ENCODE measurements around the gene PI4KA. TPM values are rescaled to one million over a fixed set of nuclear protein-coding genes. Genes with fewer than 3 reads are reported as not detected.

PI4KA gene
- total RNA-seq, 2 donors from 2014 or later, result 46.7 to 55.1 TPM

- Histone ChIP-seq H3K27ac (peak overlapping the region; percentile 83 to 86), H3K27me3 (no peaks in the 10 kb centered on the region), H3K36me3 (no peaks in the 10 kb centered on the region), H3K9me3 (no peaks in the 10 kb centered on the region), H3K4me1 (peaks cover 0 to 44% of the 10 kb centered on the region in 2 donors), H3K4me3 (peak overlapping the region; percentile 69 to 90)
- TF ChIP-seq, protein P1, sequence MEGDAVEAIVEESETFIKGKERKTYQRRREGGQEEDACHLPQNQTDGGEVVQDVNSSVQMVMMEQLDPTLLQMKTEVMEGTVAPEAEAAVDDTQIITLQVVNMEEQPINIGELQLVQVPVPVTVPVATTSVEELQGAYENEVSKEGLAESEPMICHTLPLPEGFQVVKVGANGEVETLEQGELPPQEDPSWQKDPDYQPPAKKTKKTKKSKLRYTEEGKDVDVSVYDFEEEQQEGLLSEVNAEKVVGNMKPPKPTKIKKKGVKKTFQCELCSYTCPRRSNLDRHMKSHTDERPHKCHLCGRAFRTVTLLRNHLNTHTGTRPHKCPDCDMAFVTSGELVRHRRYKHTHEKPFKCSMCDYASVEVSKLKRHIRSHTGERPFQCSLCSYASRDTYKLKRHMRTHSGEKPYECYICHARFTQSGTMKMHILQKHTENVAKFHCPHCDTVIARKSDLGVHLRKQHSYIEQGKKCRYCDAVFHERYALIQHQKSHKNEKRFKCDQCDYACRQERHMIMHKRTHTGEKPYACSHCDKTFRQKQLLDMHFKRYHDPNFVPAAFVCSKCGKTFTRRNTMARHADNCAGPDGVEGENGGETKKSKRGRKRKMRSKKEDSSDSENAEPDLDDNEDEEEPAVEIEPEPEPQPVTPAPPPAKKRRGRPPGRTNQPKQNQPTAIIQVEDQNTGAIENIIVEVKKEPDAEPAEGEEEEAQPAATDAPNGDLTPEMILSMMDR (IDR thresholded peaks at IDR 0.05), result no peak
- no peak for DNase-seq (ENCODE audit: low spot score)
These were observed 1.0 kb upstream of the PI4KA start for GRCh38 chr22:20859615-20860014.

DNA sequence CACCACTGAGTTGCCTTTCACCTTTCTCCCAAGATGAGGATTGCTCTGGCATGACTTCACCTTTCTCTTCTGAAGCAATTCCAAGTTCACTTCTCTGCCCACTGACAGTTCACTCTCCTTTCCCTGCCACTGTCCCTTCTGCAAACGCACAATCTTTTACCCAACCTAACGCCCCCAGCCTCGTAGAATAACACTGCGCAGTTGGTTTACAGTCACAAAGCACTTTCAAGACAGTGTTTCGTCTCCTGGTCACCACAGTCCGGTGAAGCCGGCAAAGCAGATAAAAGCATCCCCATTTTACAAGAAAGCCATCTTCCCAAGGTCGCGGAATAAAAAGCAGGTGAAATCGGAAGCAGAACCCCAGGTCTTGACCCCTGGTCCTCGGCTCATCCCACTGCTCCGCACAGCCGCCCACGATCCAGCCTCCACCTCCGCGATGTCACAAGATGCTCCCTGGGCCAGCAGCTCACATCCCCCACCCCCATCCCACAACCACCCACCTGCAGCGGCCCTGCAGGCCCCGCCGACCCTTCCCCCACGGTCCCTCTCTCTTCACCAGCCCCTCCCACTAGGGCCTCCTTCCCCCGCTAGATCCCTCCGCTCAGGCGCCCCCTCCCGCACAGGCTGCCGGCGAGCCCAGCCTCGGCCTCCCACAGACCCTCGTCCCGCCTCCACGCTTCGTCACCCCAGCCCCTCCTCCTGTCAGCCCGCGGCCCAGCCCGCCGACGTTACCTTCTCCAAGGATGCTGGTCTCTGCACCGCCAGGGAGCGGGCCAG lies 585 bp downstream of the PI4KA start:
- H3K36me3 ChIP-seq, result no peaks in the 10 kb centered on the region
- peak overlapping the region; percentile 86 to 95 for H3K27ac ChIP-seq
- no peaks in the 10 kb centered on the region for H3K9me3 ChIP-seq
- no peaks in the 10 kb centered on the region for H3K27me3 ChIP-seq
- peak; percentile 86 for DNase-seq (ENCODE audit: low spot score)
- H3K4me1 ChIP-seq, result peaks cover 0 to 46% of the 10 kb centered on the region in 2 donors
- H3K4me3 ChIP-seq, result peak overlapping the region; percentile 65 to 69
- TF ChIP-seq, protein P1 (IDR thresholded peaks at IDR 0.05), result no peak

- peaks cover 0 to 53% of the 10 kb centered on the region in 2 donors for H3K4me1 ChIP-seq
- peak overlapping the region in 1 of 2 donors; percentile 69 for H3K4me3 ChIP-seq
- H3K27ac ChIP-seq, result peak overlapping the region; percentile 86 to 95
- no peaks in the 10 kb centered on the region for H3K9me3 ChIP-seq
- TF ChIP-seq, protein P1 (IDR thresholded peaks at IDR 0.05), result no peak
- no peak for DNase-seq (ENCODE audit: low spot score)
- no peaks in the 10 kb centered on the region for H3K27me3 ChIP-seq
- no peaks in the 10 kb centered on the region for H3K36me3 ChIP-seq
These were observed 1.4 kb downstream of the PI4KA start for GRCh38 chr22:20857247-20857643.

DNA sequence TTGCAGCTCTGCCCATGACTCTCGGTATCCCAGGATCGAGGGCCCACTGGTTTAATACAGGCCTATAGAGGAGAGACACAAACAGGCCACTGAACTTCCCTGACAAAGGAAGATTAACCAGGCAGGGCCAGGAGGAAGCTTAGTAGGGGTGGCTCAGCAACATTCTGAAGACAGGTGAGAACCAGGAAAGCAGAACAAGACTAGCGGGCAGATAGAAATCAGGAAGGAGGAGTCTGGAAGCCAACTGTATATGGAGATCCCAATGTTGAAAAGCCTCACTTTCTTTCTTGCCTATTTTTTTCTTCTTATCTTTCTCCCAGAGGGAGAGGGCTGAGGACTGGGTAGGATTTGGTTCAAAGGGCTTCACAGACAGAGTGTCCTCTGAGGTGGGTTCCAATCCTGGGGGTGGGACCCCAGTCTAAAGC lies 5.4 kb downstream of the PI4KA start:
- Histone ChIP-seq H3K27ac (no peak overlapping the region), H3K27me3 (no peaks in the 10 kb centered on the region), H3K36me3 (no peaks in the 10 kb centered on the region), H3K4me1 (peaks cover 0 to 46% of the 10 kb centered on the region in 2 donors), H3K9me3 (no peaks in the 10 kb centered on the region), H3K4me3 (no peak overlapping the region)
- TF ChIP-seq, protein P1 (IDR thresholded peaks at IDR 0.05), result no peak
- no peak for DNase-seq (ENCODE audit: low spot score)

- H3K27me3 ChIP-seq, result no peaks in the 10 kb centered on the region
- TF ChIP-seq, protein P1 (IDR thresholded peaks at IDR 0.05), result no peak
- no peaks in the 10 kb centered on the region for H3K36me3 ChIP-seq
- H3K4me3 ChIP-seq, result no peak overlapping the region
- no peak for DNase-seq (ENCODE audit: low spot score)
- peak overlapping the region; percentile 4 to 31 for H3K27ac ChIP-seq
- H3K4me1 ChIP-seq, result peaks cover 0 to 42% of the 10 kb centered on the region in 2 donors
- no peaks in the 10 kb centered on the region for H3K9me3 ChIP-seq
These were observed 6.1 kb downstream of the PI4KA start for GRCh38 chr22:20852503-20852902.
